ENCODE data around the gene SPDYC.
A peak's percentile ranks its signal among the peaks of the same experiment; 100 is the strongest.

The SPDYC gene

DNA sequence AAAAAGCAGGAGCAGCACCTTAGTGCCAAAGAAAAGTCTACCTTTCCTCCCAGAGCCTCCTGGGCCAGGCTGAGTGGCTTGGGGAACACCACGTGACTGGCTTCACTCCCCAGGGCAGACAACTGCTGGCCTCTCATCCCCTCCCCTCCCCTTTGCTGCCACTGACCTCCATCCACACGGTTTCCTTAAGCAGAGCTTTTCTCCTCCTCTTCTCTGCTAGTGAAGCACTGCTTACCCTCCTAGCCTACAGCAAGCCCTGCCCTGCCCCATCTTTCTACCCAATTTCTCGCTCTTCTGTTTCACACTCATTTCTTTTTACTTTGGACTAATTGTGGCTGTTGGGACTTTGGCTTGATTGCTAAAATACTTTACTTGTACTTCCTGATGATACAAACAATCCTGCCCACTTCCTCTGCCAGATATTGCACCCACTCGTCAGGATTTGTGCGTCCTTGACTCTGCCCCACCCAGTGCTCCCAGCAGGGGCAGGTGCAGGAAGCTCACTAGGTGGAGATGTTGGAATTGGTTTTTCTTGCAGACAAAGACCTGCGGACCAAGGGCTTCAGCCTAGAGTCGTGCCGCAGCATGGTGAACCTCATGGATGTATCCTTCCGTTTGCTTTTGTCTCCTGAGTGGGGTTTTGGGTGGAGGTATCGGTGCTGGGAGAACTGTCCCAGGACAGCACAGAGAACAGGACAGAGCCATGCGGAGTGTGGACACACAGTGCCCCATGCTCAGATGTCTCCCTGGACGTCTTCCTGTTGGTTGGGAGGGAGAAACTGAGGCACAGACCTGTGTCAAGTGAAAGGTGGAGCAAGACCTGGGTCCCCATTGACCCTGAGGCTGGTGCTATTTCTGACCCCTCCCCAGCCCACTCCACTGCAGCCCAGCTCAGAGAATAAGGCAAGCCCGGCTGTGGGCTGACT lies 39.0 kb downstream of the SPDYC start:
- DNase-seq, result no peak

DNA sequence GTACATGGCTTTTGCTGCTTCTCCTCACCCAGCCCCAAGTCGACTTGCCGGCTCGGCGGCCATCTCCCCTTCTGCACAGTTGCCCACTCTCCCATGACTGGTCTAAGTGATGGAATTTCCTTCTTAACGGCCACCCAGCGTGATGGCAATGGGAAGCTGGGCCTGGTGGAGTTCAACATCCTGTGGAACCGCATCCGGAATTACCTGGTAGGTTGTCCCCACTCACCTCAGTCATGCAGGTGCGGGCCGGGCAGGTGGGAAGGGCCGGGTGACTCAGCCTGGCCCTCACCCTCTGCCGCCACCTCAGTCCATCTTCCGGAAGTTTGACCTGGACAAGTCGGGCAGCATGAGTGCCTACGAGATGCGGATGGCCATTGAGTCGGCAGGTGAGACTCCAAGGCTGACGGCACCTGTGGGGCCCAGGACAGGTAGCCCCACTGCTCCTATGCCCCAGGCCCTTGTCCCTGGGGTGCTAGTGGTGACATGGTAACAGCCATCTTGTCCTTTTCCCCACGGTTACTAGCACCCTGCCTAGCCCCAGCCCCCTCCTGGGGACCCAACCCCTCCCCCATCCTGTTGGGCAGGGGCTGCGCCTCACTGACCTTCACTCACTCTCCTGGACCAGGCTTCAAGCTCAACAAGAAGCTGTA lies 39.8 kb downstream of the SPDYC start:
- DNase-seq, result no peak

DNA sequence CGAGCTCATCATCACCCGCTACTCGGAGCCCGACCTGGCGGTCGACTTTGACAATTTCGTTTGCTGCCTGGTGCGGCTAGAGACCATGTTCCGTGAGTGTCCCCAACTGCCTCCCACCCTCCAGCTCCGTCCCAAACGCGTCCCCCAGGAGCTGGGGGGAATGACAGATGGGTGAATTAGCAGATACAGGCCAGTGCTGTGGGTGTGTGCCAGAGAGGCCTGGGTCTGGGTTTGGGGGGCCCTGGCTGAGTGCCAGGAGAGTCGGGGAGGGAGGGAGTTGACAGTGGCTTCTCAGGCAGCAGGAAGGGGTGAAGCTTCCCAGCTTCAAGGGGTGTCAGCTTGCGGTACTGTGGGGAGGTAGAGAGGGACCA lies 40.3 kb downstream of the SPDYC start:
- DNase-seq, result no peak

DNA sequence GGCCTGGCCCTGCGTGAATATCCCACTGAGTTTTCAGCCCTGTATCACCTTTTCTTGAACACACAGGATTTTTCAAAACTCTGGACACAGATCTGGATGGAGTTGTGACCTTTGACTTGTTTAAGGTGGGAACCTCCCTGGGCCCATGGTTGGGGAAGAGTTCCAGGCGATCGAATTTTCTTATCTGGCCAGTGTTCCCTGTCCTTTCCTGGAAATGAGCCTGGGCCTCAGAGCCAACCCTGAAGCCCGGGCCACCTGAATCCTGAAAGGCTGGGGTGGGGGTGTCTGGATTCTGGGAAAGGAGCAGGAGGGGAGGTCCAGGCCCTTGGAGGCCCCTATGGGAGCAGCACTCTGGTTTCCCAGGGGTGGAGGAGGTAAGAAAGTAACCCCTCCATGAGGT lies 40.7 kb downstream of the SPDYC start:
- no peak for DNase-seq

DNA sequence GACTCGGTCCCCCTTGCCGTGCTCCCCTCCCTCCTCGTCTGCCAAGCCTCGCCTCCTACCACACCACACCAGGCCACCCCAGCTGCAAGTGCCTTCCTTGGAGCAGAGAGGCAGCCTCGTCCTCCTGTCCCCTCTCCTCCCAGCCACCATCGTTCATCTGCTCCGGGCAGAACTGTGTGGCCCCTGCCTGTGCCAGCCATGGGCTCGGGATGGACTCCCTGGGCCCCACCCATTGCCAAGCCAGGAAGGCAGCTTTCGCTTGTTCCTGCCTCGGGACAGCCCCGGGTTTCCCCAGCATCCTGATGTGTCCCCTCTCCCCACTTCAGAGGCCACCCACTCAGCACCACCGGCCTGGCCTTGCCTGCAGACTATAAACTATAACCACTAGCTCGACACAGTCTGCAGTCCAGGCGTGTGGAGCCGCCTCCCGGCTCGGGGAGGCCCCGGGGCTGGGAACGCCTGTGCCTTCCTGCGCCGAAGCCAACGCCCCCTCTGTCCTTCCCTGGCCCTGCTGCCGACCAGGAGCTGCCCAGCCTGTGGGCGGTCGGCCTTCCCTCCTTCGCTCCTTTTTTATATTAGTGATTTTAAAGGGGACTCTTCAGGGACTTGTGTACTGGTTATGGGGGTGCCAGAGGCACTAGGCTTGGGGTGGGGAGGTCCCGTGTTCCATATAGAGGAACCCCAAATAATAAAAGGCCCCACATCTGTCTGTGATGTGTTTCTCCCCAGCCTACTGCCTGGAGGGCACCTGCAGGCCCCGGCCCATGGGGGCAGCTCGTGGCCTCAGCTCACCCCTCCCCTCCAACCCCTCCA lies 41.5 kb downstream of the SPDYC start:
- DNase-seq, result no peak

- DNase-seq, result no peak
Observed at GRCh38 chr11:65212226-65212801, 42.3 kb downstream of the SPDYC start.

- DNase-seq, result peak; percentile 38
Observed at GRCh38 chr11:65213322-65214211, 43.5 kb downstream of the SPDYC start.

DNA sequence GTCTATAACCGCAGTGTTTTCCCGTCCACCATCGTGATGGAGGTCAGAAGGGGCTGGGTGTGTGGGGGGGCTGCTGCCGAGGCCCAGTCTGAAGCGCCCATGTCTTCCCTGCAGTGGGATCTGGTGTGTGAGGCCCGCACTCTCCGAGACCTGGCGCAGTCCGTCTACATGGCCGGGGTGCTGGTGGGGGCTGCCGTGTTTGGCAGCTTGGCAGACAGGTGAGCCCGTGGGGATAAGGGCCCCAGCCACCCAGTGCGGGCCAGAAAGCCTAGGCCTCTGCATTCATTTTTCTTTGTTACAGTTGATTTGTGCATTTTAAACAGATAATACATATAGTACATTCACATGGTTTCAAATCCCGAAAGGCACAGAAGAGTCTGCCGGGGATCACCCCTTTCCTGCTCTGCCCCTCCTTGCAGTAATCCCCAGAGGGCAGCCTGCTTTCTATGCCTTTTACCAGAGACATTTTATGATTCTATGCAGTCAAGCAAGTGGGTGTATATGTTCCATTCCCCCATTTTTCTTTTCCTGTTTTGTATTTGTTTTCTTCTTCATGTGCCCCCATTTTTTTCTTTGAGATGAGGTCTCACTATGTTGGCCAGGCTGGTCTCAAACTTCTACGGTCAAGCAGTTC lies 44.3 kb downstream of the SPDYC start:
- DNase-seq, result no peak

DNA sequence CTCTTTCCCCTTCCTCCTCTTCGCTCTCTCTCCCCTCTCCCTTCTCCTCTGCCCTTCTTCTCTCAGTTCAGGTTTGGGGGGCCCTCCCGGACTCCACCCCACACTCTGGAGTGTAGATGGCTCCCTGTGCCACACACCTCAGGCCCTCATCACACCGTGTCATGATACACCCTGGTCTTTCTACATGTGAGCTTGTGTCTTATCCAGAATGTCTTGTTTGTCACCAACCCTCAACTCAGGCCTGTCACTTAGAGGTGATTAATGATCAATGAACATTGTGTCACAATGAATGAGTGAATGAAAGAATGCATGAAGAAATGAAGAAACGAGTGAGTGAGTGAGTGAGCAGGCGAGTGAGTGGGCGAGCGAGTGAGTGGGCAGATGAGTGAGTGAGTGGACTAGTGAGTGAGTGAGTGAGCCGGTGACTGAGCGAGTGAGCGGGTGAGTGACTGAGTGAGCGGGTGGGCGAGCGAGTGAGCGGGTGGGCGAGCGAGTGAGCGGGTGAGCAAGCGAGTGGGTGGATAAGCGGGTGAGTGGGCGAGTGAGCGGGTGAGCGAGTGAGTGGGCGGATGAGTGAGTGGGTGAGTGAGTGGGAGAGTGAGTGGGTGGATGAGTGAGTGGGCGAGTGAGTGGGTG lies 45.5 kb downstream of the SPDYC start:
- no peak for DNase-seq

GRCh38 chr11:65216830-65217229 lies 46.8 kb downstream of the SPDYC start:
- DNase-seq, result no peak

DNA sequence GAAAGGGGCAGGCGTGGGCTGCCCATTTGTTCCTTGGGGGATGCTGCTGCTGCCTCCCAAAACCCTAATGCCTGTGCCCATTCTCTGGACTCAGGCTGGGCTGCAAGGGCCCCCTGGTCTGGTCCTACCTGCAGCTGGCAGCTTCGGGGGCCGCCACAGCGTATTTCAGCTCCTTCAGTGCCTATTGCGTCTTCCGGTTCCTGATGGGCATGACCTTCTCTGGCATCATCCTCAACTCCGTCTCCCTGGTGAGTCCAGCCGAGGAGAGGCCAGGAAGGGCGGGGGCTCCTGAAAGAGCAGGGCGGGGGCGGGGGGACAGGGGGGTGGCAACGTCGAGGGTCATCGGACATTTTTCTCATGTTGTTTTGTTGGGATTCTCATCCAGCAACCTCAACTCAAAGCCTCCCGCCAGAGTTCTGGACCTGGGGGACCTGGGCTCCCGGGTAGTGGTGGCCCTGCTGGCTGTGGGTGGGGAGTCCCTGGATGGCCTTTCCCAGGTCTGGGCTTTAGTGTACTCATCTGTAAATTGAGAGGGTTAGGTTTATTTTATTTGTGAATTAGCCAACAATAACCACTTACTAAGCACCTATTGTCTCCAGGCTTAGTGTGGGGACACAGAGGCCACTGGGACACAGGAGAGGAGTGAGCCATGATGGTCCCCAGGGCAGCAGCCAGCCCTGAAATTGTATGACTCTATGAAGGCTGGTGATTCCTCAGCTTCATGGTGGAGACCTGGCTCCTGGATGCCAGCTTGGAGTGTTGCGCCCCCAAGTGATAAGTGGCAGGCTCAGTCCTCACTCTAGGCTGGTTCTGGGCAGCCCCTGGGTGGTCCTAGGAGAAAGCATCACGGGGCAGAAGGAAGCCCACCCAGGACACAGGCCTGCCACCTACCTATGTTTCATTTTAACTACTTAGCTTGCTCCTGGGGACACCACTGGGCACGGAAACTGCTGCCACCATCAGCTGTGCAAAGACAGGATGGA lies 47.7 kb downstream of the SPDYC start:
- no peak for DNase-seq

- DNase-seq, result no peak
Observed at GRCh38 chr11:65218446-65218845, 48.4 kb downstream of the SPDYC start.

- no peak for DNase-seq
Observed at GRCh38 chr11:65219930-65220213, 49.8 kb downstream of the SPDYC start.

DNA sequence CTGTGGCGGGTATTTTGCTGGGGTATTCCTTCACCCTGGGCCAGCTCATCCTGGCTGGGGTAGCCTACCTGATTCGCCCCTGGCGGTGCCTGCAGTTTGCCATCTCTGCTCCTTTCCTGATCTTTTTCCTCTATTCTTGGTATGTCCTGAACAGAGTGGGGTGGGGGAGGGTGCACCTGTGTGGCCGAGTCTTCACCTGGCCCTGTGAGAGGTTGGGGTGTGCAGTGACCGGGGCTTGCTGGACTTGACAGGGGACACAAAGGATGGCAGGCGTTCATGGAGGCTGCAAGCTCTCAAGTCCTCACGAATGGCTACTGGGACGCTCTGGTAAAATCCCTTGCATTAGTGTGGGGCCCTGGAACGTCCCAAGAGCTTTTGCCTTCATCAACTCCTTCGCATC lies 51.0 kb downstream of the SPDYC start:
- no peak for DNase-seq

All from CD4-positive, alpha-beta T cell treated with Interleukin-6 for 4 hours (primary cell).